ENCODE results near the gene SETD3.

DNA sequence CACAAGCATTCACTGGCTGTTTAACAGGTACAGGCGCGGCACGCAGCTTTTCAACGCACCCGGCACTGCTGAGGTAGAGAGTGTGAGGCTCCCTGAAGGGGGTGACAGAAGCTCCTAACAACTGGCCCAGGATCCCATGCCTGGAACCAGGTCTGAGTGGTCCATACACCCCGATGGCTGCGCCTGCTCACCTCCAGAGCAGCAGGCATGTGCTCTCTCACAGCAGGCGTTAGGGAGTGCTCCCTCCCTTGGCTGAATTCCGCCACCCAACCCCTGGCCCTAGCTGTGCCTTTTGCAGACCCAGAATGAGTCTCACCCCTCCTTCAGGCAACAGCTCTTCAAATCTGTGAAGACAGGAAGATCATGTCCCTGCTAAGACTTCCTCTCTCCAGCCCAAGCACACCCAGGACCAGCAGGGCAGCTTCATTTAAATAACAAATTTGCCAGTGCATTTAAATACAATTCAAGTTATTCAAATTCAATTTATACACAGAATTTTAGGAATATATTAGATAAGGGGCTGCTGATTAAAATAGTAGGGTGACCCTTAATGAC lies 86.0 kb downstream of the SETD3 start:
- TF ChIP-seq POLR2AphosphoS5 (IDR thresholded peaks at IDR 0.05) (no peak), POLR2A (IDR thresholded peaks at IDR 0.05) (no peak), EP300 (IDR thresholded peaks at IDR 0.05) (no peak)
- TF ChIP-seq, protein P1, sequence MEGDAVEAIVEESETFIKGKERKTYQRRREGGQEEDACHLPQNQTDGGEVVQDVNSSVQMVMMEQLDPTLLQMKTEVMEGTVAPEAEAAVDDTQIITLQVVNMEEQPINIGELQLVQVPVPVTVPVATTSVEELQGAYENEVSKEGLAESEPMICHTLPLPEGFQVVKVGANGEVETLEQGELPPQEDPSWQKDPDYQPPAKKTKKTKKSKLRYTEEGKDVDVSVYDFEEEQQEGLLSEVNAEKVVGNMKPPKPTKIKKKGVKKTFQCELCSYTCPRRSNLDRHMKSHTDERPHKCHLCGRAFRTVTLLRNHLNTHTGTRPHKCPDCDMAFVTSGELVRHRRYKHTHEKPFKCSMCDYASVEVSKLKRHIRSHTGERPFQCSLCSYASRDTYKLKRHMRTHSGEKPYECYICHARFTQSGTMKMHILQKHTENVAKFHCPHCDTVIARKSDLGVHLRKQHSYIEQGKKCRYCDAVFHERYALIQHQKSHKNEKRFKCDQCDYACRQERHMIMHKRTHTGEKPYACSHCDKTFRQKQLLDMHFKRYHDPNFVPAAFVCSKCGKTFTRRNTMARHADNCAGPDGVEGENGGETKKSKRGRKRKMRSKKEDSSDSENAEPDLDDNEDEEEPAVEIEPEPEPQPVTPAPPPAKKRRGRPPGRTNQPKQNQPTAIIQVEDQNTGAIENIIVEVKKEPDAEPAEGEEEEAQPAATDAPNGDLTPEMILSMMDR (IDR thresholded peaks at IDR 0.05) = no peak

All from gastroesophageal sphincter (tissue), 3 donors.